GM19455 (cell line): ENCODE results near the gene FBXL17.

ENCODE experiments used
- ATAC-seq: cut with Tn5 transposase; IDR thresholded peaks from one replicate; pipeline ENCODE4 v1.9.1; 2021; ENCODE audit not compliant: unreplicated experiment

The FBXL17 gene

DNA sequence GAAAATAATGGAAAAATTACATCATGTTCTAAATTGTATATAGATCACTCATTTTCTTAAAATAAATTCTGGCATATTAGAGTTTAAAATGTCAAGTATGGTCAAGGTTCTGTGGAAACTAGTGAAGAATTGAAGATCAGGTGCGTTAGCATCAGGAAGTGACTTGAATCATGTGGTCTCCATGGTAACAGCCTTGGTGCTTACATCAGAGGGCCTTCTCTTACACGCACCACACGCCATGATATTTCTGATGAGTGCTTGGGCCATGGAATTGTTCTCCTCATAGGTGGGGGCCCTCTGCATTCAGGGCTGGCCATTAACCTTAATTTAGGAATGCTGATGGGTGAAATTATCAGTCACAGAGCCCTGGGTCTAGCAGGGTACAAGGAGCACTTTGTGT, 423.0 kb downstream of the FBXL17 start:
- no peak for ATAC-seq

DNA sequence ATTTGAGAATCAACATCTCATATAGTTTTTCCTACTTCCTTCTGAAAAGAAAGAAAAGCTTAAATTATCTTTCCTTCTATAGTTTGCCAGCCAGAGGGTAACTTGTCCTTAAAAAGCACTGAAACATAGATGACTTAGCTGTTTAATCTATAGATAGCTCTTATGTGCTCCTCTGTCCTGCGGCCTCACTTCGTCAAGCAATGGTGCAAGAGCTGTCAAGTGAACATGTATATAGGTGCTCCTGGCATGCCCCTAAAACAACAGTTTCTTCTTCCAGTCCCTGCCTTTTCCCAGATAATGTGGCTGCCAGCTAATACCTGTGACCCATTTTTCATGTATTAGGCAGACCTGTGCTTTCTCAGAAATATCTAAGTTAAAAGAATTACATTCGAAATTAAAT, 423.5 kb downstream of the FBXL17 start:
- ATAC-seq: no peak

DNA sequence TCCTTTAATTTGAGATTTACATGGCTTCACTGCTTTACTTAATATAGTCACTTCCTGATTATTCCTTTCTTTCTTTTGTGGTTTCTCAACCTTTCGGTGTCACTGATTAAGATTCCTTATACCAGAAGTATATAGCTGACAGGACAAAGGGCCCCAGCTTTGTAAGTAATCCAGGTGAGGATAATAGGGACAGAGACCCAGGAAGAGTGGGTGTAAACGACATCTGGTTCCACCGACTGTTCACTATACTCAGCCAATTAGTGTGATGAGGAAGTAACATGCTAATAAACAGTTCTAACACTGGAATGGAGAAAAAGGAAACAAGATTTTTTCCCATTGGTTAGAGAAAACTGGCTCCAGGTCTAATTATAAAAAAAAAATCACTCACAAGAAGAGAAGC, 424.8 kb downstream of the FBXL17 start:
- ATAC-seq: no peak

GRCh38 chr5:107955321-107955720, 426.6 kb downstream of the FBXL17 start:
- ATAC-seq: no peak

- ATAC-seq: no peak
Measured at GRCh38 chr5:107954254-107954653, 427.6 kb downstream of the FBXL17 start.

DNA sequence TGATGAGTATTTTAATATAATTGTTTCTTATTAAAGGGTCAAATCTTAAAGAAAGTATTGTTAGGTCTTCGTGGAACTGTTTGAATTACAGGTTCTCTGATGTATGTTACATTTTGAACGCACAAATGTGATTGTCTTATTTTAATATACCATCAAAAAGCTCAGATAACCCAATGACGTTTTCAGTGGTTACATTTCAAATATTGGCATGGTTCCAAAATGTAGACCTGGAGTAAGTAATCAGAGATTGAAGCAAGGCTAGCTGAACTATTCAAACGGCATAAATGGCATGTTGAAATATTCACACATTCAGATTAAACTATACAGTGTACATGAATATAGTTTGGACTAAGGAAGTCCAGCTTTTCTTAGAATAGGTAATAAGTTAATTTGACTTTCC, 429.4 kb downstream of the FBXL17 start:
- ATAC-seq: no peak

- no peak for ATAC-seq
Measured at GRCh38 chr5:107951309-107951708, 430.6 kb downstream of the FBXL17 start.

DNA sequence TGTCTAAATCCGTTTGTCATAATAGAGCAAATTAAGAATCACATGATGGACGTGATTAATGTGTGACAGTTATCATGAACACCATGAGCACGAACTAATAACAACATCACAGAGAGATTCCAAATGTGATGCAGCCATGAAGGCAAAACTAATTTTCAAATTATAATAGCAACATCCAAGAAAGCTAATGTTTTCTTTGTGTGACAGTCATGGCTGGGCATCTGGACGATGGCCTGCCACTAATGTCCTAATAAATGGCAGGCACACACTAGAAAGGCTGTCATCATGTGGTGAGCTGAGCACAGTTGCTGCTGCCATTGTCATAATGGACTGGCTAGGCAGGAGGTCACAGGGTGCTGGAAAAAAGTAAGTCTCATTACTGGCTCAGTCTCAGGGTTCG, 431.1 kb downstream of the FBXL17 start:
- no peak for ATAC-seq

GRCh38 chr5:107949688-107950341, 432.1 kb downstream of the FBXL17 start:
- ATAC-seq: no peak

GRCh38 chr5:107948377-107948776, 433.5 kb downstream of the FBXL17 start:
- ATAC-seq: no peak

DNA sequence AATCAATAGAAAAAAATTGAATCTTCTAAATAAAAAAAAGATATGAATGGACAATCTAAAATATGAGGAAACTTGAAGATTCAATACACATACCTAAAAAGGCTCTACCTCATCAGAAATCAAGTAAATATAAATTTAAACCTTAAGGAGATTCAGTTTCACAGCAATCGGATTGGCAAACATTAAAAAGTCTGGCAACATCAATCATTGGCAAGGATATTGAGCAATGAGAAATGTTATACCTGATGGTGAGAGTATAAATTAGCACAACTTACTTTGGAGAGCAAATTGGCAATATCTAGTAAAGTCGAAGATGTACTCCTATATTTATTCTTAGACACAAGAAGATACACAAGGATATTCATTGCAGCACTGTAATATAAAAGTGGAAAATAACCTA, 436.8 kb downstream of the FBXL17 start:
- no peak for ATAC-seq

GRCh38 chr5:107943923-107944322, 438.0 kb downstream of the FBXL17 start:
- ATAC-seq: no peak

DNA sequence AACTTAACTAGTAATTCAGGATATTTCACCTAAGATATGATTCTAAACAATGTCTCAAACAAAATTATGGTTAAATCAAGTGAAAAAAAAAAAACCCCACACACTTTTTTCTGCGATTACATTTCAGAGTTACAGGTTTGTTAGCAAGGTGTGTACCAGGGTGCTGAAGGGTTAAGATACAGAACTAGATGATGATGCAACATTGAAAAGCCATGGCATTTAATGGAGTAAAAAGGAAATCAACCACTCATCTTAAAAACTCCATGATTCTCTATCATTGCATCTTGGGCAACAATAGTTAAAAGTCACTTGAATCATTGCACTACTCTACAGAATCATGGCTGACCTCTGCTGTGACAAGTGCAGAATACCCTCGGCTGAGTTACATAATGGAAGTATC, 440.9 kb downstream of the FBXL17 start:
- no peak for ATAC-seq

DNA sequence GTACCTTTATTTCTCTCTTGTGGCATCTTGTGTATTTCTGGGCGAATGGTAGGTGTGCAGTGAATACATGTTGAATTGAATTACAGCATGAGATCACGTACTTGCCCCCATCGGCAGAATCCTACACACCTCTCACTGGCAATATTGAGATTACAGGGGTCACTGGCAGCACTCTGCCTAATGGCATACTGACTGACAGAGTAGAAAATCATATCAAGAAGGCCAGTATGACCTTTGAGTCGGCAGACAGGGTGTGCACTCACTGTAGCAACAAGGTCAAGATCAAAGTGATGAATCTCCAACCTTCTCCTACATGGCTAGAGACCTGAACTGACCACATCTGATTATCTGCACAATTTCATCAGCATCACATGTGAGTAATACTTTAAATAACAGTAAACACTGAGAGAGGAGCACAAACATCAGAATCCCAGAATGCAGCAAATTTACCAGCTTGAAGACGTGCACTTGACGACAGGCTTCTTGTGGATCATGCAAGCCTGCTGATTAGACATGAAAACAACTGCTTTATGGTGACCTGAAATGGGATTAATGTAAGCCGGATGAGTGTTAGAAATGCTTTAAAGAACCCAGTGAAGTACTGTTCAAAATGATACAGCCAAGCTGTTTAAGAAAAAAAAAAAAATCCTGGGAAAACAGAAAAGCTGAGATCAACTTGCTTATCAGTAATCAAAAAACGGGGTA, 444.1 kb downstream of the FBXL17 start:
- ATAC-seq: no peak

DNA sequence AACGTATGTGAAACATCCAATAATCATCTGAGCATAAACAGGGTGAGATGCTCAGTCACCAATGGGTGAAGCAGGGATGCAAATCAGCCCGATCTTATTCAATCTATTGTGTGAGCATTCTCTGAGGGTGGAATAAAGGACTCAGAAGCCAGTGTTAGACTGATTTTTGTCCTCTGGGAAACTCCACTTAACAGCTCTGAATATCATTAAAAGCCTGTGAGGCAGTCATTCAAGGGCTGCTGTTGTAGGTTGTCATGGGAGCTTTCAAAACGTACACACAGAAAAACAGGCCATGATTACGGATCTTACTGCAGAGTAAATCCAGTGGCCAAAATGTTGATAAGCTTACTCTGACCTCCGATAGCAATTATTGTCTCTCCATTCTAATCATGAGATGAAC, 444.7 kb downstream of the FBXL17 start:
- no peak for ATAC-seq

DNA sequence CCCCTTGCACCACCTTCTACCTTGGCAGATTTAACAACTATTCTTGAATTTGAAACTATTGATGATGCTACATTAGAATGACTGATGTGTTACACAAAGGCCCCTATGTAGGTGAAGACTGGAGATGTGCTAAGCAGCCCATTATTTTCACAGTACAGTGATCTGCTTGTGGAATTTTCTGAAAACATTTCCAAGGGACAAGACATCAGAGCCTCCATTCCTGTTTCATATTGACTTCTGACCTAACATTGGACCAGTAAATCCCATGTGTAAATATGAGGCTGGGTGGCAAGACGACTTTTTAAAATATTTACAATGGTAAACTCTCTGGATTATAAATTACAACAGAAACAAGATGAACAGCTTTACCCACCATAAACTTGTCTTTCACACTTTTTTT, 445.4 kb downstream of the FBXL17 start:
- ATAC-seq: no peak

DNA sequence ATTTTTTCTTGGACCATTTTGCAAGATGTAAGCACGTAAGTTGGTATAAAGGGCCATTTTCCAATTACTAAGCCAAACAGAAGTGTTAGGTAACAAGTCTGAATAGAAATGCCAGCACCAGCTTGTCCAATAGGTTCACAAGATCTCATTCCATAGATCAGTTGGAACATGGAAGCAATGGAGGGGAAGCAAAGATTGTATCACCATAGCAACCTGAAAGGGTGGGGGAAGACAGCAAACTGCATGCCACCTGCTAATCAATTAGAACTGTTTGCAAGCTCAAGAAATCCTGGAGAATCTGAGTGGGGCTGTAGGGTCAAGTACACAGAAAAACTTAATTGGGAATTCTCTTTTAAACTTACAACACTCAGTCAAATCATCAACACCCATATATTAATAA, 446.3 kb downstream of the FBXL17 start:
- ATAC-seq: no peak

- ATAC-seq: no peak
Measured at GRCh38 chr5:107933326-107933725, 448.6 kb downstream of the FBXL17 start.

GRCh38 chr5:107930891-107931290, 451.0 kb downstream of the FBXL17 start:
- ATAC-seq: no peak

DNA sequence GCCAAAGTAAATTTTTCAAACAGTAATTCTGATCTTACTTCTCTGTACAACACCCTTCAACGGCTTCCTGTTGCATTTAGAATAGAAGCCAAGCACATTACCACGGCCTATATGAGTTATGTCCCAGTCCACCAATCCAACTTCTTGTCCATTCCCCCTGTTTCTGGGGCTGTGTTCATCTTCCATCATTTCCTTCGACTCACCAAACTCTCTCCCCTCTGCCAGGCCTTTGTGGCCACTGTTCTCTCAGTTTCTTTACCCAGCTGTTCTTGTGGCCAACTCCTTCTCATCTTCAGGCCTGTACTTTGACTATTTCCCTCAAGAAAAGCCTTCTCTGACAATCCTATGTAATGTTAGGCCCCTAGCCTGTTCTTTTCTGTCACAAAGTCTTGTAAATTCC, 451.8 kb downstream of the FBXL17 start:
- no peak for ATAC-seq

DNA sequence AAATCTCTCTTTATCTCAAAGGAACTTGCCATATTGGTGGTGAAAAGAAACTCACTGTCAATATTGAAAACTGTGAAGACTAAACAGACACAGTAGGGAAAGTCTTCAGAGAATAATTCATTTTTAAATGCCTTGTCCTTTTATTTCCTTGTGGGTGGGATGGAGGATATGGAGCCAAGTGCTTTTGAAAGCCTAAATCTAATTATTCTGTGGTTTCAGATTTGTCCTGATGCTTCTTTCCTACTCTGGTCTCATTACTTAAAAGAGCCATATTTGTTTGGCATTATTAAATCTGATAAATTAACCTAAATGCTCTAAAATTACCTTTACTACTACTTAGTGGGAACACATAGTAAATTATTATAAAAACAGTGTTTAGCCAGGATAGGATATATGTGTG, 452.8 kb downstream of the FBXL17 start:
- no peak for ATAC-seq

GRCh38 chr5:107926121-107926520, 455.8 kb downstream of the FBXL17 start:
- no peak for ATAC-seq

- ATAC-seq: no peak
Measured at GRCh38 chr5:107925200-107925599, 456.7 kb downstream of the FBXL17 start.
